WI38 (cell line): ENCODE results near the gene TNRC18.
A peak's percentile ranks its signal among the peaks of the same experiment; 100 is the strongest.

Experiments used
- H3K4me3 ChIP-seq: 2 replicates; pipeline ENCODE4 v1.5.1; 2011; ENCODE audit warnings: low read depth, mild to moderate bottlenecking, control low read depth, low read length
- TF ChIP-seq, protein P1 (sequence below): IDR thresholded peaks from 2 replicates; pipeline ENCODE4 v1.5.1; 2012; ENCODE audit warnings: low read depth, mild to moderate bottlenecking, control low read depth, low read length

TNRC18 gene

DNA sequence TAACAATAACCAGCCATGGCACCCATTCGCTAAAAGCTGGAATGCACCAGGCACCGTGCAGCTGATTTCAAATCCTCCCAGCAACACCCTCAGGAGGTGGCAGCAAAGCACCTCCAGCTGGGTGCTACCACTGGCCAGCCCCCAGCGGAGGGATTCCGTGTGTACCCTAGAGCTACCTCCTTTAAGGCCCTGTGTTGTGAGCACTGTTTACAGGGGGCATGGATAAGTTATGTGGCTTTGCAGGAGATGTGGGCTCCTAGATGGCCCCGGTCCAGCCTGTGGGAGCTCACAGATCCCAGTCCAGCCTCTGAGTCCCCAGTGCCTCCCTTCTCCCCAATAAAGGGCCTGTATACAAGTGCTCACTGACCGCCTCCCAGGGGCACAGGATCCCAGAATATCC lies 27.1 kb downstream of the TNRC18 start:
- TF ChIP-seq, protein P1, sequence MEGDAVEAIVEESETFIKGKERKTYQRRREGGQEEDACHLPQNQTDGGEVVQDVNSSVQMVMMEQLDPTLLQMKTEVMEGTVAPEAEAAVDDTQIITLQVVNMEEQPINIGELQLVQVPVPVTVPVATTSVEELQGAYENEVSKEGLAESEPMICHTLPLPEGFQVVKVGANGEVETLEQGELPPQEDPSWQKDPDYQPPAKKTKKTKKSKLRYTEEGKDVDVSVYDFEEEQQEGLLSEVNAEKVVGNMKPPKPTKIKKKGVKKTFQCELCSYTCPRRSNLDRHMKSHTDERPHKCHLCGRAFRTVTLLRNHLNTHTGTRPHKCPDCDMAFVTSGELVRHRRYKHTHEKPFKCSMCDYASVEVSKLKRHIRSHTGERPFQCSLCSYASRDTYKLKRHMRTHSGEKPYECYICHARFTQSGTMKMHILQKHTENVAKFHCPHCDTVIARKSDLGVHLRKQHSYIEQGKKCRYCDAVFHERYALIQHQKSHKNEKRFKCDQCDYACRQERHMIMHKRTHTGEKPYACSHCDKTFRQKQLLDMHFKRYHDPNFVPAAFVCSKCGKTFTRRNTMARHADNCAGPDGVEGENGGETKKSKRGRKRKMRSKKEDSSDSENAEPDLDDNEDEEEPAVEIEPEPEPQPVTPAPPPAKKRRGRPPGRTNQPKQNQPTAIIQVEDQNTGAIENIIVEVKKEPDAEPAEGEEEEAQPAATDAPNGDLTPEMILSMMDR: no peak
- H3K4me3 ChIP-seq: peak overlapping the region; percentile 59

DNA sequence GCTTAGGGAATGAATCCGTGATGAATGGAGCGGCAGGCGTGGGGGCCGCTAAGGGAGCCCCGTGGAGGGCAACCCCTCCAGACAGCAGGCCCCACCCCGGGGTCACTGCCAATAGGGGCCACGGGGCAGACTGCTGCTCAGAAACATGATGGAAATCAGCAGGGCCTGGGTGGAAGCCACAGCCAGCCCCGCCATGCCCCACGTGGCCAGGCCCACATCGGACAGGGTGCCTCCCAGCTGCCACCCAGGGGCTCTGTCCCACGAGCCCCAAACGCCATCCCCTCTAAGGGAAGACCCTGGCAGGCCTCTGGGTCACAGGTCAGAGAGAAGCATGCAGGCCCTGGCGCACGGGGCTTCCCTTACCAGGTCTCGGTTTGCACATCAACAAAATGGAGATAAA lies 28.4 kb downstream of the TNRC18 start:
- H3K4me3 ChIP-seq: no peak overlapping the region
- TF ChIP-seq, protein P1: no peak

DNA sequence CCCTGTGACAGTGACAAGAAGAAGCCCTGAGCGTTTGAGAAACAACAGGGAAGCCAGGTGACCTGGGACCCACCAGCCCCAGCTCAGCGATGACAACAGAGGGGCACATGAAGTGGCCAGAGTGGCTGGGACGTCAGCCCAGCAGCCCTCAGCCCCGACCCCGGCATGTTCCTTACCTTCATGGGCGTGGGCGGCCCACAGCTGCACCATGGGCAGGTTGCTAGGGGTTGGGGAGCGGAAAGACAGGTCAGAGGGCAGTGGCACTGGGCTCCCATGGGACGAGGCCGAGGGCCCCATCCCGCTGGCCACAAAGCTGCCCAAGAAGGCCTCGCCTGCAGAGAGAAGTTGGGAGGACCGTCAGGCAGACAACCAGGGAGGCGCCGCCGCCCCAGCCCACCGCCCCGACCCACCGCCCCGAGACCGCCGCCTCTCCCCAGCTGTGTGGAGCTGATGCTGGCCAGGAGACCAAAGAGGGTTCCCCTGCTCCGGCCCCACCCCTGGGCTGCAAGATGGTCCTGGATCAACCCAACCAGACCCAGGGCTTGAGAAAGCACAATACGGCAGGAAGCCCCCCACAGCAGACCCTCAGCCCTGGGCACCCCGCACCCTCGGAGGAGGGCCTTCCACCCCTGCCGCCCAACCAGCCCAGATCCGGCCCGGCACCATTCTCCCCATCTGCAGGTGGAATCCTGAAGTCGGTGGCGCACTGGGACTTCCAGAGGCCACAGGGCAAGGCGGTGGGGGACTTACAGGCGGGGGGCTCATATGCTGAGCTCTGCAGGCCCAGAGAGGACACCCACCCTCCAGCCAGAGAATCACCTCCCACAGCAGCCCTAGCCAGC lies 29.1 kb downstream of the TNRC18 start:
- H3K4me3 ChIP-seq: no peak overlapping the region
- TF ChIP-seq, protein P1: no peak

DNA sequence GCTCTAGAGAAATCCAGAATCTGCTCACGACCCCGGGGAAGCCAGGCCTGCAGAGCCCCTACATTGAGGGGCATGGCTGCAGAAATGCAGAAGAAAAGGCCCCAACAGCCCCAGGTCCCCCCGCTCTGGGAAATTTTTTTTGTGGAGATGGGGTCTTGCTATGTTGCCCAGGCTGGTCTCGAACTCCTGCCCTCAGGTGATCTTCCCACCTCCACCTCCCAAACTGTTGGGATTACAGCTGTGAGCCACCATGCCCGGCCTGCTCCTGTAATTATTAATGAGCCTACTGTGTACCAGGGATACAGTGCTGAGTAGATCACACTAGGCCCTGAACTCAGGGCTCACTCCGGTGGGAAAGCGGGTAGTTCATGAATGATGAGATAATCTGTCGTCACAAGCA lies 29.9 kb downstream of the TNRC18 start:
- TF ChIP-seq, protein P1: no peak
- no peak overlapping the region for H3K4me3 ChIP-seq

DNA sequence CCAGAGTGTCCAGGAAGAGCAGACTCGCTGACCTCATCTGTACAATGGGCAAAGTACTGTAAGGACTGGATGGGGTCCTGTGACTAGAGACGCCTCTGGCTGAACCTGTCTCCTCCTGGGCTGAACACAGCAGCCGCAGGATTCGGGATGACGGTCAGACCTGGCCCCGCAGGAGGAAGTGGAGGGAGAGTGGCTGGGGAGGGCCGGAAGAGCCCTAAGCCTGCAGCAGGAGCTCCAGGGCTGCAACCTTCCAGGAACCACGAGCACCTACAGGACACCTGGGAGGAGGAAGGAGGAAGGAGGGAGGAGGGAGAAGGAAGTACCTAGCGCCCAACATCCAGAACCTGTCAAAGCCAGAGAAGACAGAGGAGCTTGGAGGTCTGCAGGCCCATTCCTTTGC lies 30.3 kb downstream of the TNRC18 start:
- TF ChIP-seq, protein P1: no peak
- no peak overlapping the region for H3K4me3 ChIP-seq

DNA sequence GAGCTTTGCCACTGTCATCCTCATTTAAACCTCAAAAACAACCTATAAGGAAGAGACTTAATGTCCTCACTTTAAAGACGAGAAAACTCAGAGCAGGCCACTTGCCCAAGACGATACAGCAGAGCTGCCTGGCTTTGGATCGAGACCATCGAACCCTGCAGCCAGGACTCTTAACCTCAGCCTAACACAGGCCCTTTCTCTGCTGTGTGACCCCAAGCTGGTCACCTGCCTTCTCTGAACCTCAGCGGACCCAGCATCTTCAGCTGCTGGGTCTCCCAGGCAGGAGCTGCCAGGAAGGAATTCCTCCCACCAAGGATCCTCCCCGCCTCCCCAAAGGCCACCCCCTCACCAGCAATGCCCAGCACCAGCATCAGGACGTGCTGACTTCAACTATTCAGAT lies 32.7 kb downstream of the TNRC18 start:
- TF ChIP-seq, protein P1: no peak
- H3K4me3 ChIP-seq: no peak overlapping the region

DNA sequence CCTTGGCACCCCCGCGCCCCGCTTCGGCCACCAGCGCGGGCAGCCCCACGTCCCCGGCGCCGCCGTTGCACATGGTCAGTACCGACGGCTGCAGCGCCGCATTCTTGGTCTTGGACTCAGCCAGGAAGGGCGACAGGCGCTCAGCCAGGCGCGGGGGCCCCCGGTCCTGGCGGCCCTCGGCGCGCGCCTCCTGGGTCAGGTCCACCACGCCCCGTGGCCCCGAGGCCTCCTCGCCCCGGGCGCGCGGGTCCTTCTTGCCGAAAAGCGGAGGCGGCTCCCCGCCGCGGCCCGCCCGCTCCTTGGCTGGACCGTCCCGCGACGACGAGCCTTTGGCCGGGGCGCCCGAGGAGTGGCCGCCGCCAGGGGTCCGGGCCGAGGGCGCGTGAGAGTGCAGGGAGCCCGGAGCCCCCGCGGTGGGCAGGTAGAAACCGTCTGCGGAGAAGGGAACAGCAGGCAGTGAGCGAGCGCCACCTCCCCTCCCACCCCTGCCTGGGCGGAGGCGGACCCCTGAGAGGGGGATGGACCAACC lies 34.7 kb downstream of the TNRC18 start:
- H3K4me3 ChIP-seq: no peak overlapping the region
- TF ChIP-seq, protein P1: no peak
